NCI-H1930 (cell line): ENCODE data around the gene ARFGEF2.
A peak's percentile ranks its signal among the peaks of the same experiment; 100 is the strongest.
"Not testable (repeated sequence)": the region's sequence is repeated elsewhere in the genome, so short reads cannot be mapped to it uniquely, and the experiment has no call there.

Experiments used
- DNase-seq, 2 experiments: peaks; one replicate each; lab custom pipeline; 2025; lab: John Stamatoyannopoulos, UW

The ARFGEF2 gene

GRCh38 chr20:48999890-49000870 lies 78.7 kb downstream of the ARFGEF2 start:
- peak; percentile 27 to 51 for DNase-seq

- no peak for DNase-seq
Observed at GRCh38 chr20:49001741-49002140, 80.2 kb downstream of the ARFGEF2 start.

- no peak for DNase-seq
Observed at GRCh38 chr20:49006446-49006980, 85.0 kb downstream of the ARFGEF2 start.

GRCh38 chr20:49009899-49010631 lies 88.6 kb downstream of the ARFGEF2 start:
- no peak for DNase-seq

- DNase-seq: no peak
Observed at GRCh38 chr20:49024220-49024619, 102.7 kb downstream of the ARFGEF2 start.

- DNase-seq: not testable (repeated sequence)
Observed at GRCh38 chr20:49028177-49028576, 106.7 kb downstream of the ARFGEF2 start.

GRCh38 chr20:49028684-49029083 lies 107.2 kb downstream of the ARFGEF2 start:
- no peak for DNase-seq

- DNase-seq: no peak
Observed at GRCh38 chr20:49029203-49029602, 107.7 kb downstream of the ARFGEF2 start.

GRCh38 chr20:49030954-49031619 lies 109.6 kb downstream of the ARFGEF2 start:
- DNase-seq: no peak

- no peak for DNase-seq
Observed at GRCh38 chr20:49032455-49032854, 110.9 kb downstream of the ARFGEF2 start.

- DNase-seq: no peak
Observed at GRCh38 chr20:49034070-49034732, 112.7 kb downstream of the ARFGEF2 start.

GRCh38 chr20:49037962-49038387 lies 116.5 kb downstream of the ARFGEF2 start:
- no peak for DNase-seq

- DNase-seq: no peak
Observed at GRCh38 chr20:49039854-49040253, 118.3 kb downstream of the ARFGEF2 start.

- no peak for DNase-seq
Observed at GRCh38 chr20:49043000-49043399, 121.5 kb downstream of the ARFGEF2 start.

- DNase-seq: no peak
Observed at GRCh38 chr20:49045440-49046086, 124.1 kb downstream of the ARFGEF2 start.

GRCh38 chr20:49046087-49046900 lies 124.8 kb downstream of the ARFGEF2 start, which contains the start of gene CSE1L:
TSS of gene CSE1L (plus strand) at chr20:49046312. CDS start at chr20:49058464, 12,152 bp downstream.
- peak; percentile 93 to 96 for DNase-seq

GRCh38 chr20:49052334-49052733 lies 130.8 kb downstream of the ARFGEF2 start:
- DNase-seq: no peak

GRCh38 chr20:49054056-49054643 lies 132.6 kb downstream of the ARFGEF2 start:
- no peak for DNase-seq

- no peak for DNase-seq
Observed at GRCh38 chr20:49063279-49063678, 141.8 kb downstream of the ARFGEF2 start.

GRCh38 chr20:49074521-49074920 lies 153.0 kb downstream of the ARFGEF2 start:
- DNase-seq: no peak
